H9 (cell line): Measurements from ENCODE around the gene VKORC1. TPM values are rescaled to one million over a fixed set of nuclear protein-coding genes. Genes with fewer than 3 reads are reported as not detected.

ENCODE experiments used
- DNase-seq: peaks from one replicate; pipeline ENCODE4 v3.0.0-alpha.2; 2017
- H2AFZ ChIP-seq: one replicate; pipeline ENCODE4 v1.6.1; 2013; ENCODE audit warnings: mild to moderate bottlenecking, low read length, control low read depth, moderate library complexity
- H2AK5ac ChIP-seq: 2 replicates; pipeline ENCODE4 v1.6.1; 2013; ENCODE audit warnings: low read length, control low read depth, mixed read lengths; ENCODE audit not compliant: insufficient read length
- H2BK120ac ChIP-seq: one replicate; pipeline ENCODE4 v1.6.1; 2013; ENCODE audit warnings: low read depth, mild to moderate bottlenecking, low read length, control low read depth, inconsistent platforms; ENCODE audit not compliant: poor library complexity, severe bottlenecking
- H2BK12ac ChIP-seq: 2 replicates; pipeline ENCODE4 v1.6.1; 2013; ENCODE audit warnings: low read length, control low read depth, mixed read lengths, low read depth; ENCODE audit not compliant: insufficient read length
- H2BK15ac ChIP-seq: 2 replicates; pipeline ENCODE4 v1.6.1; 2013; ENCODE audit warnings: low read depth, low read length, control low read depth
- H2BK20ac ChIP-seq: one replicate; pipeline ENCODE4 v1.6.1; 2013; ENCODE audit warnings: low read depth, mild to moderate bottlenecking, low read length, control low read depth, inconsistent platforms; ENCODE audit not compliant: poor library complexity, severe bottlenecking
- H2BK5ac ChIP-seq: 2 replicates; pipeline ENCODE4 v1.6.1; 2013; ENCODE audit warnings: low read length, control low read depth, mixed read lengths; ENCODE audit not compliant: insufficient read length
- H3K14ac ChIP-seq: 2 replicates; pipeline ENCODE4 v1.6.1; 2013; ENCODE audit warnings: low read length, control low read depth; ENCODE audit not compliant: insufficient read depth
- H3K18ac ChIP-seq: 2 replicates; pipeline ENCODE4 v1.6.1; 2013; ENCODE audit warnings: low read depth, mild to moderate bottlenecking, mixed read lengths, low read length, control low read depth; ENCODE audit not compliant: insufficient read length
- H3K23ac ChIP-seq: 2 replicates; pipeline ENCODE4 v1.6.1; 2013; ENCODE audit warnings: low read length, control low read depth, mixed read lengths, low read depth; ENCODE audit not compliant: insufficient read length
- H3K23me2 ChIP-seq: 2 replicates; pipeline ENCODE4 v1.6.1; 2013; ENCODE audit warnings: low read depth, mild to moderate bottlenecking, mixed read lengths, low read length, control low read depth; ENCODE audit not compliant: insufficient read length, poor library complexity, severe bottlenecking
- H3K27ac ChIP-seq: 2 replicates; pipeline ENCODE4 v1.5.1; 2013; ENCODE audit warnings: low read length, control low read depth, mixed read lengths, low read depth; ENCODE audit not compliant: insufficient read length
- H3K27me3 ChIP-seq: 2 replicates; pipeline ENCODE4 v1.6.1; 2013; ENCODE audit warnings: low read length, control low read depth, inconsistent platforms; ENCODE audit not compliant: insufficient read depth
- H3K4ac ChIP-seq: 2 replicates; pipeline ENCODE4 v1.6.1; 2013; ENCODE audit warnings: low read depth, mild to moderate bottlenecking, control low read depth, inconsistent platforms, low read length, moderate library complexity
- H3K4me1 ChIP-seq: 2 replicates; pipeline ENCODE4 v1.6.1; 2013; ENCODE audit warnings: low read length, control low read depth, inconsistent platforms; ENCODE audit not compliant: insufficient read depth
- H3K4me2 ChIP-seq: 2 replicates; pipeline ENCODE4 v1.6.1; 2013; ENCODE audit warnings: low read length, control low read depth, mixed read lengths; ENCODE audit not compliant: insufficient read length, insufficient read depth
- H3K56ac ChIP-seq: 2 replicates; pipeline ENCODE4 v1.6.1; 2013; ENCODE audit warnings: low read depth, mild to moderate bottlenecking, mixed read lengths, low read length, control low read depth; ENCODE audit not compliant: insufficient read length
- H3K79me1 ChIP-seq: 2 replicates; pipeline ENCODE4 v1.6.1; 2013; ENCODE audit warnings: low read depth, mild to moderate bottlenecking, moderate library complexity, low read length, control low read depth, inconsistent platforms; ENCODE audit not compliant: insufficient read depth, poor library complexity, severe bottlenecking
- H3K79me2 ChIP-seq: 2 replicates; pipeline ENCODE4 v1.6.1; 2013; ENCODE audit warnings: low read length, control low read depth, inconsistent platforms; ENCODE audit not compliant: insufficient read depth
- H3K9ac ChIP-seq: 2 replicates; pipeline ENCODE4 v1.6.1; 2013; ENCODE audit warnings: low read length, control low read depth, mixed read lengths; ENCODE audit not compliant: insufficient read length; ENCODE audit errors: extremely low read depth
- H3K9me3 ChIP-seq: one replicate; pipeline ENCODE4 v1.6.1; 2013; ENCODE audit warnings: low read depth, low read length, inconsistent platforms; ENCODE audit not compliant: control insufficient read depth
- H3T11ph ChIP-seq: one replicate; pipeline ENCODE4 v1.6.1; 2013; ENCODE audit warnings: mild to moderate bottlenecking, low read length, control low read depth, inconsistent platforms
- H4K20me1 ChIP-seq: one replicate; pipeline ENCODE4 v1.6.1; 2013; ENCODE audit not compliant: control insufficient read depth, insufficient read length, insufficient read depth
- H4K5ac ChIP-seq: 2 replicates; pipeline ENCODE4 v1.6.1; 2013; ENCODE audit warnings: low read depth, mild to moderate bottlenecking, mixed read lengths, low read length, control low read depth; ENCODE audit not compliant: insufficient read length
- H4K8ac ChIP-seq: replicated peaks from 2 replicates; pipeline ENCODE4 v1.6.1; 2013; ENCODE audit warnings: low read length, control low read depth, mixed read lengths, low read depth; ENCODE audit not compliant: insufficient read length
- H4K91ac ChIP-seq: 2 replicates; pipeline ENCODE4 v1.6.1; 2013; ENCODE audit warnings: low read depth, mild to moderate bottlenecking, moderate library complexity, mixed read lengths, low read length, control low read depth; ENCODE audit not compliant: insufficient read length
- H3K27ac Mint-ChIP-seq, 3 experiments: 2 replicates in 2 of 3; 3 replicates in 1 of 3; pipeline ENCODE4 v1.8.0; 2020 to 2021; ENCODE audit warnings: mixed read lengths in 3 of 3, mild to moderate bottlenecking in 1 of 3, moderate library complexity in 1 of 3
- H3K27me3 Mint-ChIP-seq: 2 replicates; pipeline ENCODE4 v1.8.0; 2021; ENCODE audit warnings: low read depth, mild to moderate bottlenecking, moderate library complexity, mixed read lengths
- H3K36me3 Mint-ChIP-seq, 3 experiments: 2 replicates in 2 of 3; 3 replicates in 1 of 3; pipeline ENCODE4 v1.8.0; 2020 to 2021; ENCODE audit warnings: low read depth in 3 of 3, mixed read lengths in 3 of 3; ENCODE audit not compliant: insufficient read depth in 1 of 3
- H3K4me1 Mint-ChIP-seq, 2 experiments: 2 replicates each; pipeline ENCODE4 v1.8.0; 2020; ENCODE audit warnings: mixed read lengths in 2 of 2
- H3K4me3 Mint-ChIP-seq, 2 experiments: 2 replicates in 1 of 2; 3 replicates in 1 of 2; pipeline ENCODE4 v1.8.0; 2020 to 2021; ENCODE audit warnings: mild to moderate bottlenecking in 2 of 2, mixed read lengths in 2 of 2, moderate library complexity in 1 of 2
- H3K9me3 Mint-ChIP-seq, 2 experiments: 2 replicates in 1 of 2; 3 replicates in 1 of 2; pipeline ENCODE4 v1.8.0; 2020; ENCODE audit warnings: mild to moderate bottlenecking in 2 of 2, mixed read lengths in 2 of 2, moderate library complexity in 1 of 2
- CTCF ChIP-seq: fragments of 200-600 bp; sonication (generic); conservative IDR thresholded peaks from 3 replicates; pipeline ENCODE4 v1.8.0; 2021; ENCODE audit warnings: antibody characterized with exemption, mild to moderate bottlenecking
- WGBS: extraction: QIAGEN DNeasy Blood & Tissue Kit; methylation state at CpG from one replicate; pipeline ENCODE4 v1.1.7; 2013; ENCODE audit warnings: missing lambda C conversion rate, low lambda C conversion rate, mixed read lengths; ENCODE audit not compliant: insufficient read length; ENCODE audit errors: extremely low coverage; 5-methylcytosine and 5-hydroxymethylcytosine counted together
- total RNA-seq: library from RNA; stranded (reverse); gene quantifications from 2 replicates; pipeline ENCODE4 v1.2.1, GENCODE V29; 2021

The VKORC1 gene
- total RNA-seq, 1 experiment from 2014 or later: 93.9 TPM

DNA sequence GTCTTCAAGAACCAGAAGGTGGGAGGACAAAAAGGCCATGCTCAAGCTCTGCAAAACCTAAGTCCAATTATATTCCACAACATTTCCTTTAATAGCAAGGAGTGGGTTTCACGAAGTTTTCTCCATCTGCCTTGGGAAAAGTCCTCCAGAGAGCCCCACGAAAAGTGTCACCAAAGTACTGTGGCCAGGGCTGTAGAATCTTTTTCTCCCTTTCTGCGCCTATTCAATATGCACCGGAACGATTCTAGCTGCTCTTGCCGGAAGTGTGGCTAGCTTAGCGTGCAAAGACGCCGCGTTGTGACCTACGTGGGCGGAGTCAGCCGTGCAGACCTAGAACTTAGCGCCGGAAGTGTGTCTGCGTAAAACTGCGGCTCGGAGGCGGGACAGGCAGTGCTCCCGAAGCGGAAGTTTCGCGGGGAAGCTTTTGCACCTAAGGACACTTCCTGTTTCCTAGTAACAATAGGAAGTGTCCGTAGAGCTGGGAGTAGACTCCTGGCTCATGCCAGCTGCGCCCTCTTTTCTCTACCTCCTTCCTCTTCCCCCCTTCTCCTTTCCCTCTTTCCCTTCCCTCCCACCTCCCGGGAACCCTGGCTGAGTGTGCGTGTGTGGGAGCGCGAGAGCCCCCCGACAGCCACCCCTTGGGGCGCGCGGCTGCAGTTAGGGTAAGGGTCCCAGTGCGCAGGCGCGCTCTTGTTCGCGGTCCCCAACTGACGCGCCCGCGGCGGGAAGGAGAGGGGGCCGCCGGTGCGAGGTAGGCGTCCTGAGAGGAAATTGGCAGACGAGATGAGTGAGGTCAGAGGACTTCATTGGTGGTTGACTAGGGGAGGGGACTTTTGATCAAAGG is 20.4 kb downstream of the VKORC1 start, which contains the start of the genes ZNF646 and ZNF668:
TSS of gene ZNF646 (plus strand) at position 453 of the 844 bp plus-strand sequence. CDS start 1,903 bp downstream, outside the sequence.
TSS of gene ZNF668 (minus strand) at position 271 of the 844 bp plus-strand sequence. CDS start 9,781 bp downstream, outside the sequence.
- Histone ChIP-seq H2BK120ac (no peak within 1 kb of the TSS), H3K4me2 (peak within 1 kb of the TSS; percentile 89), H3K27ac (no peak within 1 kb of the TSS), H3K9me3 (no peaks in the 10 kb centered on the region), H4K8ac (no peak within 1 kb of the TSS), H3K79me2 (peaks cover 19% of the 10 kb centered on the region; the same call in 1 of the 2 replicates), H3K56ac (no peak within 1 kb of the TSS), H3K4ac (no peak within 1 kb of the TSS), H4K20me1 (no peaks in the 10 kb centered on the region), H3K23me2 (peaks cover 9% of the 10 kb centered on the region), H3K79me1 (peaks cover 7% of the 10 kb centered on the region), H2BK20ac (no peak within 1 kb of the TSS), H2AFZ (no peak within 1 kb of the TSS), H3K4me1 (no peaks in the 10 kb centered on the region), H3K14ac (peak within 1 kb of the TSS; percentile 98), H2AK5ac (no peak within 1 kb of the TSS), H2BK5ac (peak within 1 kb of the TSS; percentile 87), H3K18ac (peak within 1 kb of the TSS; percentile 96), H4K5ac (peak within 1 kb of the TSS; percentile 78), H3K27me3 (no peaks in the 10 kb centered on the region), H3K9ac (peak within 1 kb of the TSS; percentile 92), H3T11ph (no peak within 1 kb of the TSS), H4K91ac (peak within 1 kb of the TSS; percentile 82), H2BK15ac (no peak within 1 kb of the TSS), H2BK12ac (no peak within 1 kb of the TSS), H3K23ac (no peak within 1 kb of the TSS)
- Mint-ChIP-seq H3K27me3 (no peaks in the 10 kb centered on the region), H3K4me3 (peak within 1 kb of the TSS; percentile 92 to 95), H3K4me1 (peaks cover 16 to 20% of the 10 kb centered on the region in 2 experiments), H3K9me3 (no peaks in the 10 kb centered on the region; a peak in 1 of 5 replicates), H3K27ac (peak within 1 kb of the TSS; percentile 97 to 99 (median 97)), H3K36me3 (peaks cover 21 to 31% (median 31%) of the 10 kb centered on the region in 3 experiments; a peak in 6 of 7 replicates)
- no peak for TF ChIP-seq CTCF
- DNase-seq: peak; percentile 99
- no CpG with 5 or more reads among the region's 48 CpGs for WGBS
